Heart right ventricle (tissue), 16 donors: ENCODE results near the gene CLDN22. TPM values are rescaled to one million over a fixed set of nuclear protein-coding genes. Genes with fewer than 3 reads are reported as not detected.
"Not testable (repeated sequence)": the region's sequence is repeated elsewhere in the genome, so short reads cannot be mapped to it uniquely, and the experiment has no call there.

ENCODE experiments used
- ATAC-seq, 8 donors: fragments of 200-7000 bp; cut with Tn5 transposase; one replicate each; pipeline ENCODE4 v1.9.1; 2020; ENCODE audit warnings: mild to moderate bottlenecking in 8 of 8, moderate library complexity in 8 of 8, moderate number of reproducible peaks in 1 of 8
- DNase-seq, 2 donors: peaks; one replicate each; pipeline ENCODE4 v3.0.0-alpha.2; 2020
- H3K27ac ChIP-seq, 10 donors: fragments of 200-600 bp; sonication (generic) in 2 of 10; one replicate each; pipeline versions ENCODE4 v1.5.0 to v1.8.0; 2020 to 2022; ENCODE audit warnings: mild to moderate bottlenecking in 3 of 10
- H3K27me3 ChIP-seq, 7 donors: fragments of 200-600 bp; one replicate each; pipeline ENCODE4 v1.8.0; 2021 to 2022; ENCODE audit warnings: mild to moderate bottlenecking in 2 of 7
- H3K36me3 ChIP-seq, 9 donors: fragments of 200-600 bp; sonication (generic) in 1 of 9; one replicate each; pipeline versions ENCODE4 v1.5.0 to v1.8.0; 2020 to 2022; ENCODE audit warnings: mild to moderate bottlenecking in 2 of 9
- H3K4me1 ChIP-seq, 9 donors: fragments of 200-600 bp; sonication (generic) in 1 of 9; one replicate each; pipeline versions ENCODE4 v1.5.0 to v1.8.0; 2020 to 2022; ENCODE audit warnings: mild to moderate bottlenecking in 4 of 9
- H3K4me3 ChIP-seq, 10 donors: fragments of 200-600 bp; sonication (generic) in 2 of 10; one replicate each; pipeline versions ENCODE4 v1.5.0 to v1.8.0; 2020 to 2022; ENCODE audit warnings: mild to moderate bottlenecking in 7 of 10, moderate library complexity in 2 of 10
- H3K9me3 ChIP-seq, 11 donors: fragments of 200-600 bp in 10 of 11; sonication (generic) in 2 of 11; one replicate each; pipeline versions ENCODE4 v1.5.0 to v1.8.0; 2013 to 2022; ENCODE audit warnings: mild to moderate bottlenecking in 2 of 11, control low read depth in 1 of 11, moderate library complexity in 1 of 11
- CTCF ChIP-seq, 9 donors: fragments of 200-600 bp; sonication (generic) in 2 of 9; IDR thresholded peaks; one replicate each; pipeline versions ENCODE4 v1.5.0 to v1.8.0; 2021 to 2022; ENCODE audit warnings: antibody characterized with exemption in 9 of 9, mild to moderate bottlenecking in 5 of 9, moderate library complexity in 1 of 9
- WGBS, 2 donors: extraction: QIAGEN DNeasy Blood & Tissue Kit; methylation state at CpG; one replicate each; pipeline ENCODE4 v1.1.7; 2013; ENCODE audit warnings: inconsistent platforms in 1 of 2; 5-methylcytosine and 5-hydroxymethylcytosine counted together
- intact Hi-C, 10 donors: fragments of 100-400 bp; cut with DNase I; formaldehyde crosslinking; loops; one replicate each; pipeline versions ENCODE4 v1.11.1 to v1.14.2; 2022
- polyA plus RNA-seq, 2 donors: library from polyadenylated mRNA; stranded (reverse); fragments of 200-250 nt; gene quantifications; one replicate each; pipeline ENCODE4 v1.2.3, GENCODE V29; 2013
- total RNA-seq, 10 donors: library from RNA; stranded (reverse); fragmentation: NEBNext Ultra II Directional in 3 of 10; extraction: Animal tissue kit (Norgen Biotek cat#: 25700) in 3 of 10; gene quantifications; one replicate each; pipeline versions ENCODE4 v1.2.1 to v1.2.4, GENCODE V29; 2021 to 2023
- donor health status: Arrhythmogenic right ventricular cardiomyopathy.
- donor health status: ischemic (EF 13 %, LVEDD 7.1; RV severe dilation, severe dysfunction).
- donor health status: healthy with polysubstance abuse.
- donor health status: DM: no; HTN: yes; CAD: no.
- donor health status: DM: no; HTN: no; CAD: no.
- donor health status: ischemic (EF 25% LVEDD 6.9; RV normal size, moderate dysfunction).
- donor health status: ischemic (EF 25% LVEDD 5.7; RV mildly dilated, moderate dysfunction).
- donor health status: healthy.
- donor health status: DM: yes; HTN: yes; CAD: no.
- donor health status: Ischemic cardiomyopathy.
- donor health status: ischemic (EF 35%, LVEDD 5.7; RV mildly dilated, moderate dysfunction).
- donor health status: nonischemic (EF 11% LVEDD 7.7; RV severe dilation, severe dysfunction).
- donor health status: DM: yes; HTN: yes; CAD: no.
- donor health status: PGD.
- donor health status: ischemic (EF 29% LVEDD 5.4; RV normal size, mild dysfunction).
- donor health status: nonischemic (EF 23%, LVEDD 6.1; RV moderate dilation, normal function).

Gene CLDN22
- total and polyA plus RNA-seq, 12 donors, result not detected

DNA sequence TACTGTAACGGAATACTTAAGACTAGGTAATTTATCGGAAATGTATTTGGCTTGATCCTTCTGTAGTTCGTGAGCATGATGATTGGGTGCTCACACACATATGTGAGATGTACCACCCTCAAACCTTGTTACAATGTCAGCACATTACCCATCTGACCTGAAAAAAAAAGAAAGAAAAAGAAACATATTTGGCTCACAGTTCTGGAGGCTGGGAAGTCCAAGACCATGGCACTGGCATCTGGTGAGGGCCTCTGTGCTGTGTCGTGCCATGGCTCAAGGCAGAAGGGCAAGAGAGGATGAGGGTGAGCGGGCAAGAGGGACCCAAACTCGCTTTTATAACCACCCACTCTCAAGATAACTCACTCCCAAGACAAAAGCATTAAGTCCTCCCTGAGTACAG is 9.2 kb upstream of the CLDN22 start:
- H3K27ac ChIP-seq, result peak overlapping the region in 2 of 10 donors; percentile 20 to 21

GRCh38 chr4:183328832-183329231 is 8.8 kb upstream of the CLDN22 start:
- no peak for TF ChIP-seq CTCF (IDR thresholded peaks at IDR 0.05)
- peak overlapping the region in 1 of 10 donors; percentile 20 for H3K27ac ChIP-seq
- no peaks in the 10 kb centered on the region for H3K4me1 ChIP-seq
- no peak for DNase-seq
- intact Hi-C loops, result no loop called here
- H3K4me3 ChIP-seq, result no peak overlapping the region
- 45 to 55% methylated on average over 7 of the region's 7 CpGs for WGBS, 2 donors
- no peaks in the 10 kb centered on the region for H3K27me3 ChIP-seq
- peaks cover 0 to 4% (median 0%) of the 10 kb centered on the region in 11 donors for H3K9me3 ChIP-seq
- ATAC-seq, result no peak
- H3K36me3 ChIP-seq, result no peaks in the 10 kb centered on the region

More for the DNA sequence above, 9.2 kb upstream of the CLDN22 start:
- intact Hi-C loops, result no loop called here
- WGBS, 2 donors, result 89 to 90% methylated on average over 6 of the region's 6 CpGs
- Histone ChIP-seq H3K9me3 (peaks cover 0 to 4% (median 0%) of the 10 kb centered on the region in 11 donors), H3K36me3 (no peaks in the 10 kb centered on the region), H3K27me3 (no peaks in the 10 kb centered on the region), H3K4me3 (no peak overlapping the region), H3K4me1 (no peaks in the 10 kb centered on the region)
- no peak for TF ChIP-seq CTCF (IDR thresholded peaks at IDR 0.05)
- DNase-seq (no peak), ATAC-seq (no peak)

- TF ChIP-seq CTCF (IDR thresholded peaks at IDR 0.05), result no peak
- H3K4me1 ChIP-seq, result no peaks in the 10 kb centered on the region
- peaks cover 0 to 4% (median 0%) of the 10 kb centered on the region in 9 donors for H3K36me3 ChIP-seq
- no peak overlapping the region for H3K27ac ChIP-seq
- H3K9me3 ChIP-seq, result peaks cover 0 to 4% (median 0%) of the 10 kb centered on the region in 11 donors
- H3K4me3 ChIP-seq, result no peak overlapping the region
- no peaks in the 10 kb centered on the region for H3K27me3 ChIP-seq
- WGBS, 2 donors, result 94 to 96% methylated on average over 7 of the region's 7 CpGs
- intact Hi-C loops, result no loop called here
- no peak for ATAC-seq
- DNase-seq, result no peak
Measured at GRCh38 chr4:183327827-183328226, 7.8 kb upstream of the CLDN22 start.

DNA sequence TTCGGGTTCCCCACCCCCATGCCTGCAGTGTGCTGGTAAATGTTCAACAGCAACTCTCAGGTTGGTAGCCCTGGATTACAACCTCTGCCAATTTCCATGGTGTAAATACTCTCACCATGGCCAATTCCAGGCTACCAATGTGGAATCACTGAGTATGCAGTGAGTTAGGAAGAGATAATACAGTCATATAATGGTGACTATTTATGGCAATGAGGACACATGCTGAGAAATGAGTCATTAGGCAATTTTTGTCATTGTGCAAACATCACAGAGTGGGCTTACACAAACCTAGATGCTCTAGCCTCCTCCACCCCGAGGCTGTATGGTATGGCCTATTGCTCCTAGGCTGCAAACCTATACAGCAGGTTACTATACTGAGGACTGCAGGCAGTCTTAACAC is 6.8 kb upstream of the CLDN22 start:
- no peaks in the 10 kb centered on the region for H3K4me1 ChIP-seq
- no peak for TF ChIP-seq CTCF (IDR thresholded peaks at IDR 0.05)
- H3K9me3 ChIP-seq, result peaks cover 0 to 4% (median 0%) of the 10 kb centered on the region in 11 donors
- intact Hi-C loops, result no loop called here
- H3K27me3 ChIP-seq, result no peaks in the 10 kb centered on the region
- peak in 1 of 8 donors; percentile 39 for ATAC-seq
- no peak overlapping the region for H3K4me3 ChIP-seq
- peaks cover 0 to 6% (median 0%) of the 10 kb centered on the region in 9 donors for H3K36me3 ChIP-seq
- H3K27ac ChIP-seq, result no peak overlapping the region
- WGBS, 2 donors, result 42 to 69% methylated on average over 2 of the region's 2 CpGs
- no peak for DNase-seq

GRCh38 chr4:183326387-183326786 is 6.3 kb upstream of the CLDN22 start:
- H3K36me3 ChIP-seq, H3K9me3 ChIP-seq, DNase-seq, H3K27me3 ChIP-seq, ATAC-seq, H3K4me1 ChIP-seq, intact Hi-C loops, H3K27ac ChIP-seq, H3K4me3 ChIP-seq: not testable (repeated sequence)
- 93 to 94% methylated on average over 6 of the region's 6 CpGs for WGBS, 2 donors
